MM.1S (cell line): ENCODE data around the gene CCT5.

Experiments
- DNase-seq: peaks from one replicate; pipeline ENCODE4 v3.0.0-alpha.2; 2015
- H2AFZ ChIP-seq: fragments of 300-600 bp; sonication (generic); 2 replicates; pipeline ENCODE4 v1.6.0; 2016; ENCODE audit warnings: antibody characterized with exemption, low read length
- H3F3A ChIP-seq: fragments of 300-600 bp; sonication (generic); 2 replicates; pipeline ENCODE4 v1.6.1; 2016; ENCODE audit warnings: mild to moderate bottlenecking, antibody characterized with exemption, low read length, moderate library complexity, mixed read lengths; ENCODE audit not compliant: insufficient read depth
- H3K27ac ChIP-seq: fragments of 300-600 bp; sonication (generic); 2 replicates; pipeline ENCODE4 v1.5.1; 2016; ENCODE audit warnings: mild to moderate bottlenecking, low read length
- H3K27me3 ChIP-seq: fragments of 300-600 bp; sonication (generic); replicated peaks from 2 replicates; pipeline ENCODE4 v1.6.0; 2016; ENCODE audit warnings: low read length; ENCODE audit not compliant: insufficient read depth
- H3K36me3 ChIP-seq: fragments of 300-600 bp; sonication (generic); replicated peaks from 2 replicates; pipeline ENCODE4 v1.6.1; 2016; ENCODE audit warnings: mild to moderate bottlenecking, low read length, mixed read lengths; ENCODE audit not compliant: insufficient read depth
- H3K4me1 ChIP-seq: fragments of 300-600 bp; sonication (generic); 2 replicates; pipeline ENCODE4 v1.6.1; 2016; ENCODE audit warnings: low read length, mixed read lengths
- H3K4me2 ChIP-seq: fragments of 300-600 bp; sonication (generic); 2 replicates; pipeline ENCODE4 v1.6.0; 2016; ENCODE audit warnings: low read depth, low read length
- H3K4me3 ChIP-seq: fragments of 300-600 bp; sonication (generic); 2 replicates; pipeline ENCODE4 v1.5.1; 2016; ENCODE audit warnings: low read length, mixed read lengths
- H3K79me2 ChIP-seq: fragments of 300-600 bp; sonication (generic); 2 replicates; pipeline ENCODE4 v1.6.1; 2016; ENCODE audit warnings: mixed run types, low read length, mixed read lengths
- H3K9ac ChIP-seq: fragments of 300-600 bp; sonication (generic); 2 replicates; pipeline ENCODE4 v1.6.1; 2016; ENCODE audit warnings: low read length, mixed read lengths
- H3K9me2 ChIP-seq: fragments of 300-600 bp; sonication (generic); replicated peaks from 2 replicates; pipeline ENCODE4 v1.6.1; 2016; ENCODE audit warnings: mild to moderate bottlenecking, low read length, mixed read lengths; ENCODE audit not compliant: insufficient read depth
- H3K9me3 ChIP-seq: fragments of 300-600 bp; sonication (generic); replicated peaks from 2 replicates; pipeline ENCODE4 v1.6.1; 2016; ENCODE audit warnings: mild to moderate bottlenecking, low read length, mixed read lengths; ENCODE audit not compliant: insufficient read depth
- H4K20me1 ChIP-seq: fragments of 300-600 bp; sonication (generic); 2 replicates; pipeline ENCODE4 v1.6.1; 2016; ENCODE audit warnings: mild to moderate bottlenecking, low read length, moderate library complexity, mixed read lengths; ENCODE audit not compliant: insufficient read depth
- EZH2 ChIP-seq: fragments of 300-600 bp; sonication (generic); optimal IDR thresholded peaks from 2 replicates; pipeline ENCODE3; 2017; ENCODE audit warnings: low read depth, mild to moderate bottlenecking, antibody characterized with exemption, low read length, mixed read lengths
- EZH2phosphoT487 ChIP-seq: fragments of 300-600 bp; sonication (generic); IDR thresholded peaks from 2 replicates; pipeline ENCODE4 v1.6.1; 2018; ENCODE audit warnings: antibody characterized with exemption, low read length
- TF ChIP-seq, protein P1 (sequence below): fragments of 300-600 bp; sonication (generic); IDR thresholded peaks from 2 replicates; pipeline ENCODE4 v1.5.1; 2016; ENCODE audit warnings: antibody characterized with exemption, low read length, mixed read lengths

CCT5 gene

DNA sequence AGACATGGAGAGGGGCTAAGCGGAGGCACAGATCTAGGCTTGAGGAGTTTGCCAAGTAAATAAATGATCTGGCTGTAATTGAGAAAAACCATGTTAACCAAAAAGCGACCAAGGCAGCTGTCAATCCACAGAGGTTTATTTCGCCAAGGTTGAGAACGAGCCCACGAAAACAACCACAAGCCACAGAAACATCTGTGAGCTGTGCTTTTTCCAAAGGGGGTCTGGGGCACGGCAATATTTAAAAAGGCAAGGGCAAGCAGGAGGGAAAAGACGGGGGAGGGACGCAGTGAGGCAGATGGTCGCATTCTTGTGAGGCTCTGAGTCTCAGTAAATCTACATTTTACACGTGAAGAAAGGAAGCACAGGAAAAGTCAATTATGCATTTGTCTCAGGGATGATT lies 25.4 kb downstream of the CCT5 start:
- no peaks in the 10 kb centered on the region for H3K79me2 ChIP-seq
- H3K9me2 ChIP-seq: no peaks in the 10 kb centered on the region
- no peak overlapping the region for H3K4me2 ChIP-seq
- H4K20me1 ChIP-seq: no peaks in the 10 kb centered on the region
- no peaks in the 10 kb centered on the region for H3K36me3 ChIP-seq
- H3F3A ChIP-seq: no peaks in the 10 kb centered on the region
- H2AFZ ChIP-seq: no peak overlapping the region
- H3K9me3 ChIP-seq: no peaks in the 10 kb centered on the region
- no peak for TF ChIP-seq EZH2
- TF ChIP-seq, protein P1, sequence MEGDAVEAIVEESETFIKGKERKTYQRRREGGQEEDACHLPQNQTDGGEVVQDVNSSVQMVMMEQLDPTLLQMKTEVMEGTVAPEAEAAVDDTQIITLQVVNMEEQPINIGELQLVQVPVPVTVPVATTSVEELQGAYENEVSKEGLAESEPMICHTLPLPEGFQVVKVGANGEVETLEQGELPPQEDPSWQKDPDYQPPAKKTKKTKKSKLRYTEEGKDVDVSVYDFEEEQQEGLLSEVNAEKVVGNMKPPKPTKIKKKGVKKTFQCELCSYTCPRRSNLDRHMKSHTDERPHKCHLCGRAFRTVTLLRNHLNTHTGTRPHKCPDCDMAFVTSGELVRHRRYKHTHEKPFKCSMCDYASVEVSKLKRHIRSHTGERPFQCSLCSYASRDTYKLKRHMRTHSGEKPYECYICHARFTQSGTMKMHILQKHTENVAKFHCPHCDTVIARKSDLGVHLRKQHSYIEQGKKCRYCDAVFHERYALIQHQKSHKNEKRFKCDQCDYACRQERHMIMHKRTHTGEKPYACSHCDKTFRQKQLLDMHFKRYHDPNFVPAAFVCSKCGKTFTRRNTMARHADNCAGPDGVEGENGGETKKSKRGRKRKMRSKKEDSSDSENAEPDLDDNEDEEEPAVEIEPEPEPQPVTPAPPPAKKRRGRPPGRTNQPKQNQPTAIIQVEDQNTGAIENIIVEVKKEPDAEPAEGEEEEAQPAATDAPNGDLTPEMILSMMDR: no peak
- TF ChIP-seq EZH2phosphoT487: no peak
- no peak overlapping the region for H3K27ac ChIP-seq
- H3K27me3 ChIP-seq: no peaks in the 10 kb centered on the region
- no peak overlapping the region for H3K9ac ChIP-seq
- no peak for DNase-seq
- H3K4me3 ChIP-seq: no peak overlapping the region
- H3K4me1 ChIP-seq: no peaks in the 10 kb centered on the region

DNA sequence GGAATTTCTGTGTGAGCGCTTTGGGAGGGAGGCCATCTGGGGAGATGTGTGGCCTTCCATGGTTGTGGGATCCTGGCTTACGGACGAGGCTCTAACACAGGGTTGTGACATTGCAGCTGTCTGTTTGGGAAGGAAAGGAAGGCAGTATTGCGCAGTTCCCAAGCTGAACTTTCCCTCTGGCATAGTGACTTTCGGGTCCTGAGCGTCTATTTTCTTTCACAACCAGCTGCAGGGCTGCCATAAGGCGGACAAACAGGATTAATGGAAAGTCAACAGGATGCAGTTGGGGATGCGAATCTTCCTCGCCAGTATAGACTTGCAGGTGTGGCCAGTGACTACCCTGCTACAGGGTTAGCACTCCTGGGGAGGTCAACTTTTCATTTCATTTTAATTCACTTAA lies 25.9 kb downstream of the CCT5 start:
- no peaks in the 10 kb centered on the region for H3F3A ChIP-seq
- TF ChIP-seq EZH2phosphoT487: no peak
- TF ChIP-seq, protein P1: no peak
- TF ChIP-seq EZH2: no peak
- H3K9me2 ChIP-seq: no peaks in the 10 kb centered on the region
- H4K20me1 ChIP-seq: no peaks in the 10 kb centered on the region
- no peak overlapping the region for H3K27ac ChIP-seq
- H3K27me3 ChIP-seq: no peaks in the 10 kb centered on the region
- H3K9me3 ChIP-seq: no peaks in the 10 kb centered on the region
- no peaks in the 10 kb centered on the region for H3K4me1 ChIP-seq
- no peak overlapping the region for H3K4me2 ChIP-seq
- H3K36me3 ChIP-seq: no peaks in the 10 kb centered on the region
- H2AFZ ChIP-seq: no peak overlapping the region
- DNase-seq: no peak
- H3K4me3 ChIP-seq: no peak overlapping the region
- H3K9ac ChIP-seq: no peak overlapping the region
- H3K79me2 ChIP-seq: no peaks in the 10 kb centered on the region

DNA sequence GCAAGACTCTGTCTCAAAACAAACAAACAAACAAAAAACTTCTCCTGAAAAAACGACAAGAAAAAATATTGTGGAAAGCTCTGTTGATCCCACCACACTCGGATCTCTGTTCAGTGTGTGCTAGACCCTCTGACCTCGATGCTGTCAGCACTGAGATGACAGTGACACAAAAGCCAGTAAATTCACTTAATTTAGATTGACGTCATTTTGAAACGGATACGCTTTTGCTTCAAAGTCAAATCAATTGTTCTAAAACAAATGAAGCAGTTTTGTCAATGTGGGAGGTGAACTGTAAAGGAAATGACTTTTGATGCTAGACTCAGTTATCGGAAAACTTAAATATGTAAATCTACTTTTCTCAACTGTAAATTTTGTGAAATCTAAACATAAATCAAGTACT lies 26.6 kb downstream of the CCT5 start:
- Histone ChIP-seq H3K9ac (no peak overlapping the region), H3K4me3 (no peak overlapping the region), H2AFZ (no peak overlapping the region), H3K27me3 (no peaks in the 10 kb centered on the region), H3K4me2 (no peak overlapping the region), H3K9me2 (no peaks in the 10 kb centered on the region), H3K4me1 (no peaks in the 10 kb centered on the region), H3K27ac (no peak overlapping the region), H3K79me2 (no peaks in the 10 kb centered on the region), H4K20me1 (no peaks in the 10 kb centered on the region), H3F3A (no peaks in the 10 kb centered on the region), H3K9me3 (no peaks in the 10 kb centered on the region), H3K36me3 (no peaks in the 10 kb centered on the region)
- TF ChIP-seq EZH2phosphoT487: no peak
- no peak for TF ChIP-seq EZH2
- TF ChIP-seq, protein P1: no peak
- DNase-seq: no peak
